Thymus (tissue), 11 donors: Measurements from ENCODE around the gene SPATA17. TPM values are rescaled to one million over a fixed set of nuclear protein-coding genes. Genes with fewer than 3 reads are reported as not detected.

Experiments used
- DNase-seq, 9 donors: peaks; one replicate each; pipeline ENCODE4 v3.0.0-alpha.2; 2013; ENCODE audit warnings: low spot score in 9 of 9, low read depth in 6 of 9, missing footprints in 1 of 9
- H3K27ac ChIP-seq, 2 donors: one replicate each; pipeline ENCODE4 v1.5.1; 2013; ENCODE audit warnings: control low read depth in 1 of 2, low read depth in 1 of 2, low read length in 1 of 2, mild to moderate bottlenecking in 1 of 2, moderate library complexity in 1 of 2
- H3K27me3 ChIP-seq, 2 donors: one replicate each; pipeline ENCODE4 v1.5.1; 2013; ENCODE audit warnings: low read length in 1 of 2; ENCODE audit not compliant: control insufficient read depth in 2 of 2, insufficient read depth in 1 of 2
- H3K36me3 ChIP-seq, 2 donors: one replicate each; pipeline ENCODE4 v1.5.1; 2013; ENCODE audit warnings: low read length in 1 of 2, mild to moderate bottlenecking in 1 of 2, moderate library complexity in 1 of 2; ENCODE audit not compliant: control insufficient read depth in 2 of 2, insufficient read depth in 2 of 2
- H3K4me1 ChIP-seq, 2 donors: one replicate each; pipeline ENCODE4 v1.5.1; 2013; ENCODE audit warnings: low read length in 2 of 2; ENCODE audit not compliant: control insufficient read depth in 2 of 2, insufficient read depth in 2 of 2
- H3K4me3 ChIP-seq, 2 donors: one replicate each; pipeline ENCODE4 v1.5.1; 2013; ENCODE audit warnings: low read length in 2 of 2, control low read depth in 1 of 2, mild to moderate bottlenecking in 1 of 2
- H3K9me3 ChIP-seq, 2 donors: one replicate each; pipeline ENCODE4 v1.5.1; 2013; ENCODE audit warnings: low read length in 1 of 2, mild to moderate bottlenecking in 1 of 2; ENCODE audit not compliant: control insufficient read depth in 2 of 2, insufficient read depth in 1 of 2
- WGBS: extraction: QIAGEN DNeasy Blood & Tissue Kit; methylation state at CpG from one replicate; pipeline ENCODE4 v1.1.7; 2013; 5-methylcytosine and 5-hydroxymethylcytosine counted together
- polyA plus RNA-seq: library from polyadenylated mRNA; stranded (reverse); fragments of 200-250 nt; gene quantifications from one replicate; pipeline ENCODE4 v1.2.3, GENCODE V29; 2013
- total RNA-seq: library from RNA; stranded (reverse); fragments of 120-200 nt; gene quantifications from one replicate; pipeline ENCODE4 v1.2.4, GENCODE V29; 2013
- donor health status: healthy.

The SPATA17 gene
- total and polyA plus RNA-seq, 2 donors, result 0.46 to 0.57 TPM

- no peaks in the 10 kb centered on the region for H3K9me3 ChIP-seq
- no peaks in the 10 kb centered on the region for H3K36me3 ChIP-seq
- H3K4me1 ChIP-seq, result no peaks in the 10 kb centered on the region
- no peak overlapping the region for H3K27ac ChIP-seq
- WGBS, result 90% methylated on average over 3 of the region's 3 CpGs
- H3K27me3 ChIP-seq, result no peaks in the 10 kb centered on the region
- DNase-seq, result no peak
- H3K4me3 ChIP-seq, result no peak overlapping the region
Measured at GRCh38 chr1:217910791-217911320, 279.7 kb downstream of the SPATA17 start.

DNA sequence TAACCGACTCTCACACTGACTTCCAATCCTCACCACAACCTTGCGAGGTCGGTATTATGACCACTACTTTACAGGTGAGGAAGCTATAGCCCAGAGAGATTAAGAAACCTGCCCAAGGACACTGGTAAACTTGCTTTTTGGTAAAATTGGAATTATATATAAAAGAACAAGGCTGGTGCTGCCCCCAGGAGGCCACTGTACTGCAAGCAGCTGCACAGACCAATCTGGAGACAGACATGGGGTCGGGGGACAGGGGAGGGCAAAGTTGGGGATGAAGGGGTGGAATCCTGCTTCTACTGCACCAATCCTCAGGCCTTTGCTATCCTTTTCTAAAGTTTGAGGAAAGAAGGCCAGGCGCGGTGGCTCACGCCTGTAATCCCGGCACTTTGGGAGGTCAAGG lies 280.8 kb downstream of the SPATA17 start:
- Histone ChIP-seq H3K27me3 (no peaks in the 10 kb centered on the region), H3K4me1 (no peaks in the 10 kb centered on the region), H3K4me3 (no peak overlapping the region), H3K36me3 (no peaks in the 10 kb centered on the region), H3K27ac (no peak overlapping the region), H3K9me3 (no peaks in the 10 kb centered on the region)
- no peak for DNase-seq
- WGBS, result 94% methylated on average over 8 of the region's 8 CpGs

- no peaks in the 10 kb centered on the region for H3K36me3 ChIP-seq
- H3K27me3 ChIP-seq, result peaks cover 0 to 2% of the 10 kb centered on the region in 2 donors
- DNase-seq, result no peak
- no peak overlapping the region for H3K27ac ChIP-seq
- H3K9me3 ChIP-seq, result no peaks in the 10 kb centered on the region
- H3K4me3 ChIP-seq, result no peak overlapping the region
- 58% methylated on average over 13 of the region's 13 CpGs for WGBS
- no peaks in the 10 kb centered on the region for H3K4me1 ChIP-seq
Measured at GRCh38 chr1:217917281-217917887, 286.2 kb downstream of the SPATA17 start.

DNA sequence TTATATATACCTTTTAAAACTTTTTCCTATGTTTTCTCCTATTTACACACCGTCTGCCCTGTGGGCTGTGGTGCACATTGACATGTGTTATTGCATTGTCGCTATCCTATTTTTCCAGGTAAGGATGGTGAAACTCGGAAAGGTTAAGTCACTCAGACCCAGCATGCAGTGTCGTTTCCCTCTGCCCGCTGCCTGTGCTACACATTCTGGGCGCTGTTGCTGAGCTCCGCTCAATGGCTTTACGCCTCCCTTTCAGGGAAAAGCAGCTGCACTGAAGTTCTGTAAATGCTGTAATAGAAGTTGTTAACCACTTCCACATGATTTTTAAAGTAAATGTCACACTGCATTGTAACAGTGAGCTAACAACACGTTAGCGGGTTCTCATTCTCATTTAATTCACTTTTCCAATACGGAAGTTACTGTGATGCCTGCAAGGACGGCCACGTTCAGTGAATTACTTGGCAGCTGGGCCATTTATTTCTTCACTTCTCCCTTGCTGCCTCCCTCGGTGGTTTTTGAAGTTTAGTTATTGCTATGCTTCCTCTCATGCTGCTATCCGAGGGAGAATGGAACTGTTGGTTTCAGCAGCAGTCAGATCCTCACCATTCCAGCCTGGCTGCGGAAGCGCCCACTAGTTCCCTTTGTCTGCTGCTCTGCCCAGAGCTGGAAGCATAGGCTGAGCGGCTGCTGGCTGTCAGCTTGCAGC lies 288.7 kb downstream of the SPATA17 start:
- Histone ChIP-seq H3K9me3 (no peaks in the 10 kb centered on the region), H3K36me3 (no peaks in the 10 kb centered on the region), H3K4me3 (no peak overlapping the region), H3K4me1 (no peaks in the 10 kb centered on the region), H3K27me3 (peaks cover 2 to 13% of the 10 kb centered on the region in 2 donors), H3K27ac (no peak overlapping the region)
- 64% methylated on average over 18 of the region's 18 CpGs for WGBS
- DNase-seq, result no peak

Other genes with a start within 250 kb of the SPATA17 start
- gene GPATCH2, start 254 bp upstream of the SPATA17 start, total RNA-seq, result 16.9 TPM
- gene GPATCH2, start 254 bp upstream of the SPATA17 start, polyA plus RNA-seq, result 6.5 TPM